Measurements from ENCODE around the gene DRAXIN.

DNA sequence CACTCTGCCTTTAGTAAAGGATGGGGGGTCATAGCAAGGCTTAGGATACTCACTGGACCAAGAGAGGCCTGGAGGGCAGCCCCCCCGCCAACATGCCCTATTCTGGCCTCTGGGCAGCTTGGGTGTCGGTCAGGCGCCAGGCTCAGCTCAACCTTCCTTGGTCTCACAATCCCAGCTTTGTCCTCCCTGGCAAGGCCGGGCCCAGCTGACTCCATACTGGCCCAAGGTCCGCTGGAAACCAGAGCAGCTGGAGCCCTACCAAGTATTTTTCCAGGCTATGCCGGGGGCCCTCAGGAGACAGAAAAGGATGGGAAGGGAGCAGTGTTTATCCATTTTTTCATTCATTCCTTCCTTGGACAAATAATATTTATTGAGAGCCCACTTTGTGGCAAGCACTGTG, 43.5 kb upstream of the DRAXIN start:
- no peak for TF ChIP-seq EZH2 (optimal IDR thresholded peaks at IDR 0.05; ENCODE audit: low read depth, low read length)
- TF ChIP-seq, protein P1, sequence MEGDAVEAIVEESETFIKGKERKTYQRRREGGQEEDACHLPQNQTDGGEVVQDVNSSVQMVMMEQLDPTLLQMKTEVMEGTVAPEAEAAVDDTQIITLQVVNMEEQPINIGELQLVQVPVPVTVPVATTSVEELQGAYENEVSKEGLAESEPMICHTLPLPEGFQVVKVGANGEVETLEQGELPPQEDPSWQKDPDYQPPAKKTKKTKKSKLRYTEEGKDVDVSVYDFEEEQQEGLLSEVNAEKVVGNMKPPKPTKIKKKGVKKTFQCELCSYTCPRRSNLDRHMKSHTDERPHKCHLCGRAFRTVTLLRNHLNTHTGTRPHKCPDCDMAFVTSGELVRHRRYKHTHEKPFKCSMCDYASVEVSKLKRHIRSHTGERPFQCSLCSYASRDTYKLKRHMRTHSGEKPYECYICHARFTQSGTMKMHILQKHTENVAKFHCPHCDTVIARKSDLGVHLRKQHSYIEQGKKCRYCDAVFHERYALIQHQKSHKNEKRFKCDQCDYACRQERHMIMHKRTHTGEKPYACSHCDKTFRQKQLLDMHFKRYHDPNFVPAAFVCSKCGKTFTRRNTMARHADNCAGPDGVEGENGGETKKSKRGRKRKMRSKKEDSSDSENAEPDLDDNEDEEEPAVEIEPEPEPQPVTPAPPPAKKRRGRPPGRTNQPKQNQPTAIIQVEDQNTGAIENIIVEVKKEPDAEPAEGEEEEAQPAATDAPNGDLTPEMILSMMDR (IDR thresholded peaks at IDR 0.05; ENCODE audit: low read length): no peak

All from MM.1S (cell line).